Kasumi-1 (cell line): ENCODE data around the gene RBM26.
"Not testable (repeated sequence)": the region's sequence is repeated elsewhere in the genome, so short reads cannot be mapped to it uniquely, and the experiment has no call there.

Experiments
- DNase-seq, 2 experiments: peaks; one replicate each; lab custom pipeline; 2025; lab: John Stamatoyannopoulos, UW

RBM26 gene

GRCh38 chr13:79386125-79386826, 19.8 kb downstream of the RBM26 start:
- no peak for DNase-seq

GRCh38 chr13:79385694-79386093, 20.4 kb downstream of the RBM26 start:
- DNase-seq, result peak; percentile 50 to 65

GRCh38 chr13:79384022-79384610, 21.9 kb downstream of the RBM26 start:
- DNase-seq, result no peak

- no peak for DNase-seq
Observed at GRCh38 chr13:79382545-79383275, 23.3 kb downstream of the RBM26 start.

GRCh38 chr13:79380997-79381396, 25.1 kb downstream of the RBM26 start:
- DNase-seq, result no peak

- DNase-seq, result no peak
Observed at GRCh38 chr13:79379274-79379673, 26.8 kb downstream of the RBM26 start.

GRCh38 chr13:79376843-79377242, 29.2 kb downstream of the RBM26 start:
- no peak for DNase-seq

- no peak for DNase-seq
Observed at GRCh38 chr13:79374578-79374977, 31.5 kb downstream of the RBM26 start.

GRCh38 chr13:79373916-79374315, 32.1 kb downstream of the RBM26 start:
- no peak for DNase-seq

- DNase-seq, result no peak
Observed at GRCh38 chr13:79369226-79369625, 36.8 kb downstream of the RBM26 start.

GRCh38 chr13:79365981-79366380, 40.1 kb downstream of the RBM26 start:
- DNase-seq, result no peak

- no peak for DNase-seq
Observed at GRCh38 chr13:79361299-79361698, 44.8 kb downstream of the RBM26 start.

GRCh38 chr13:79360095-79360494, 46.0 kb downstream of the RBM26 start:
- DNase-seq, result no peak

- no peak for DNase-seq
Observed at GRCh38 chr13:79359064-79359463, 47.0 kb downstream of the RBM26 start.

- DNase-seq, result no peak
Observed at GRCh38 chr13:79354285-79354684, 51.8 kb downstream of the RBM26 start.

GRCh38 chr13:79353693-79354092, 52.4 kb downstream of the RBM26 start:
- DNase-seq, result no peak

GRCh38 chr13:79352107-79352506, 53.9 kb downstream of the RBM26 start:
- DNase-seq, result no peak

- not testable (repeated sequence) for DNase-seq
Observed at GRCh38 chr13:79349608-79350007, 56.4 kb downstream of the RBM26 start.

- no peak for DNase-seq
Observed at GRCh38 chr13:79349011-79349410, 57.0 kb downstream of the RBM26 start.

- no peak for DNase-seq
Observed at GRCh38 chr13:79346300-79346914, 59.6 kb downstream of the RBM26 start.

GRCh38 chr13:79341202-79341601, 64.9 kb downstream of the RBM26 start:
- no peak for DNase-seq

GRCh38 chr13:79340490-79340889, 65.6 kb downstream of the RBM26 start:
- no peak for DNase-seq

- no peak for DNase-seq
Observed at GRCh38 chr13:79338343-79338742, 67.7 kb downstream of the RBM26 start.
